Activated CD4-positive, alpha-beta T cell treated with anti-CD3 and anti-CD28 coated beads for 36 hours (primary cell): ENCODE measurements around the gene UPF3A. TPM values are rescaled to one million over a fixed set of nuclear protein-coding genes. Genes with fewer than 3 reads are reported as not detected.
"Not testable (repeated sequence)": the region's sequence is repeated elsewhere in the genome, so short reads cannot be mapped to it uniquely, and the experiment has no call there.

Experiments used
- ATAC-seq: fragments of 200-7000 bp; cut with Tn5 transposase; one replicate; pipeline ENCODE4 v1.10.0; 2021; ENCODE audit warnings: mild to moderate bottlenecking, moderate library complexity
- CTCF ChIA-PET: fragments of 350-600 bp; sonication (Branson Sonifier 250); formaldehyde crosslinking; loops from one replicate; lab custom pipeline; 2021; ENCODE audit warnings: antibody characterized with exemption; lab: Charles Lee
- POLR2A ChIA-PET: fragments of 350-600 bp; sonication (Branson Sonifier 250); formaldehyde crosslinking; loops from one replicate; lab custom pipeline; 2021; ENCODE audit warnings: antibody characterized with exemption, inconsistent platforms; lab: Charles Lee
- DNase-seq: peaks from one replicate; pipeline ENCODE4 v3.0.0-alpha.2; 2020
- H3K27ac Mint-ChIP-seq: one replicate; pipeline ENCODE4 v1.8.0; 2021; ENCODE audit warnings: mixed read lengths
- H3K27me3 Mint-ChIP-seq: one replicate; pipeline ENCODE4 v1.8.0; 2021; ENCODE audit warnings: mixed read lengths
- H3K36me3 Mint-ChIP-seq: one replicate; pipeline ENCODE4 v1.8.0; 2021; ENCODE audit warnings: low read depth, mixed read lengths
- H3K4me1 Mint-ChIP-seq: one replicate; pipeline ENCODE4 v1.8.0; 2021; ENCODE audit warnings: mixed read lengths
- H3K4me3 Mint-ChIP-seq: one replicate; pipeline ENCODE4 v1.8.0; 2021; ENCODE audit warnings: mild to moderate bottlenecking, moderate library complexity, mixed read lengths
- H3K9me3 Mint-ChIP-seq: one replicate; pipeline ENCODE4 v1.8.0; 2021; ENCODE audit warnings: low read depth, mixed read lengths
- intact Hi-C, 2 experiments: fragments of 100-400 bp; cut with DNase I in 1 of 2; cut with micrococcal nuclease in 1 of 2; formaldehyde crosslinking; loops; one replicate each; pipeline versions ENCODE4 v1.14.2 to v1.15.1; 2022 to 2024; cut with DNase I, micrococcal nuclease
- total RNA-seq, 2 experiments: library from RNA; stranded (reverse); gene quantifications; one replicate each; pipeline ENCODE4 v1.2.3, GENCODE V29; 2021

The UPF3A gene
- total RNA-seq, 2 experiments from 2014 or later, result 41.1 to 43.3 TPM

DNA sequence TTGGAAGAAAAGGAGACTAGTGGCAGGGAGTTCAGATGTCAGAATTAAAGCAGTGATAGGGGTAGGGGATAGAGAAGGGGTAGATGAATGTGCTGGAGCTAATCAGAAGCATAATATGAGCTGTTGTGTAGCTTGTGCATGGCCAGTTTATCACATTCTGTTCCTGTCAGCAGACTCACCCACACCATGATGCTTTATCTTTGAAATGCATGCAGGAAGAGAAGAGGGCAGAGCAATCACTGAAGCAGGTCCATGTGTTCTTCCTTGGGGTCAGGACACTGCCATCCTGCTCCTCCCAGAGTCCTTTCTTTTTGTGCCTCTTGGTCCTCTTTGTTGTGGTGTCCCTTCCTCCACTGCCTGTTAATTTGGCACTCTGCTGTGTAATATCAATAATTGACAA lies 38.7 kb downstream of the UPF3A start:
- Mint-ChIP-seq H3K27me3 (no peaks in the 10 kb centered on the region), H3K9me3 (no peaks in the 10 kb centered on the region), H3K4me3 (no peak overlapping the region), H3K27ac (peak overlapping the region; percentile 33), H3K36me3 (peaks cover 73% of the 10 kb centered on the region), H3K4me1 (peaks cover 64% of the 10 kb centered on the region)
- CTCF ChIA-PET, result interaction anchor here (1.6 kb wide), 1 partner anchor 22 kb away, joined by 5 read pairs; no protein-coding TSS in a partner anchor
- intact Hi-C loops, result no loop called here
- POLR2A ChIA-PET, result no interaction called here
- ATAC-seq, result no peak
- no peak for DNase-seq

DNA sequence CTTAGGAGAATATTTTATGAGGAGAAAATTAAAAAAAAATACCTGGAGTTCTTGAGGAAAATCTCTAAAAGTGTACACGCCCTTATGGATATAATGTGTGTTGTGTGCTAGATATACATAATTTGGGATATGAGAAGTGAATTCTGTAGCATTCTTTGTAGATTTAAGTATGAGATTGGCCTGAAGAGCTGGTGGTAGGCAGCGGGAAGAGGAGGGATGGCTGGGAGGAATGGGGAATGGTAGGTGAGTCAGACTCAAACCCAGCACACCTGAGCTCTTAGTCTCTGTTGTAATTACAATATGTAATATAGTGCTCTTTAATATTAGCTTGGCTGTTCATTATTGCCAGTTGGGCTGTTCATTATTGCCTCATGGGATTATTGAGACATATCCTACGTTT lies 39.9 kb downstream of the UPF3A start:
- ATAC-seq, result no peak
- no peaks in the 10 kb centered on the region for H3K27me3 Mint-ChIP-seq
- H3K36me3 Mint-ChIP-seq, result peaks cover 78% of the 10 kb centered on the region
- H3K4me3 Mint-ChIP-seq, result no peak overlapping the region
- POLR2A ChIA-PET, result no interaction called here
- no peak for DNase-seq
- CTCF ChIA-PET, result no interaction called here
- no peaks in the 10 kb centered on the region for H3K9me3 Mint-ChIP-seq
- H3K4me1 Mint-ChIP-seq, result peaks cover 69% of the 10 kb centered on the region
- intact Hi-C loops, result no loop called here
- no peak overlapping the region for H3K27ac Mint-ChIP-seq

DNA sequence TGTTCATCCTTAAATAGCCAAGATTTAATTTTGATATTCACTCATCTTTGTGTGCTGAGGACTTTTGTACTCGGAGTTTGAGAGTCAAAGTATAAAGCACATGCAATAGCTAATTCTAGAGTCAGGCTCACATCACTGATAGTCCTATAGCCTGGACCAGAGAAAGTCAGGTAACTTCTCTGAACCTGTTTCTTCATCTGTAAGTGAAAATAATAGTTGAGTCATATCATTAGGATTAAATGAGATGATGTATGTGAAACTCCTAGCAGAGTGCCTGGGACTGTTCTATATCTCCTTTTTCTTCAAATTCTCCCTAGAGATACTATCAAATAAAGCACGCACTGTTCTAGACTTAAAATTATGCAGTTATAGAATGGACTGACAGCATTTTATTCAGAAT lies 41.9 kb downstream of the UPF3A start:
- Mint-ChIP-seq H3K27ac (no peak overlapping the region), H3K27me3 (no peaks in the 10 kb centered on the region), H3K4me1 (peaks cover 59% of the 10 kb centered on the region), H3K36me3 (peaks cover 79% of the 10 kb centered on the region), H3K4me3 (no peak overlapping the region), H3K9me3 (no peaks in the 10 kb centered on the region)
- ATAC-seq, result peak; percentile 48
- intact Hi-C loops, result no loop called here
- DNase-seq, result no peak
- CTCF ChIA-PET, result no interaction called here
- POLR2A ChIA-PET, result interaction anchor here (0.6 to 1.0 kb wide), 2 partner anchors 10 to 17 kb away, joined by 3 to 6 read pairs; no protein-coding TSS in a partner anchor

DNA sequence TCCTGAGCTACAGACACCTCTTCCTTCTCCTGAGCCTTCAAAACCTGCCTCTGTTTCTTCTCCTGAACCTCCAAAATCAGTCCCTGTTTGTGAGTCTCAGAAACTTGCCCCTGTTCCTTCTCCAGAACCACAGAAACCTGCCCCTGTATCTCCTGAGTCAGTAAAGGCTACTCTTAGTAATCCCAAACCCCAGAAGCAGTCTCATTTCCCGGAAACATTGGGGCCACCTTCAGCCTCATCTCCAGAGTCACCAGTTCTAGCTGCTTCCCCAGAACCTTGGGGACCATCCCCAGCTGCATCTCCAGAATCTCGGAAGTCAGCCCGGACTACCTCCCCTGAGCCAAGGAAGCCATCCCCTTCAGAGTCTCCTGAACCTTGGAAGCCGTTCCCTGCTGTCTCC lies 42.9 kb downstream of the UPF3A start:
- peak; percentile 30 for DNase-seq
- H3K27ac Mint-ChIP-seq, result peak overlapping the region; percentile 85
- ATAC-seq, result peak; percentile 40
- peaks cover 51% of the 10 kb centered on the region for H3K4me1 Mint-ChIP-seq
- no peaks in the 10 kb centered on the region for H3K27me3 Mint-ChIP-seq
- intact Hi-C loops, result no loop called here
- ChIA-PET CTCF (interaction anchor here (0.8 to 2.1 kb wide), 2 partner anchors 11 to 28 kb away, joined by 3 to 5 read pairs; no protein-coding TSS in a partner anchor), POLR2A (interaction anchor here (1.9 kb wide), 1 partner anchor 11 kb away, joined by 4 read pairs; no protein-coding TSS in a partner anchor)
- H3K9me3 Mint-ChIP-seq, result no peaks in the 10 kb centered on the region
- peaks cover 76% of the 10 kb centered on the region for H3K36me3 Mint-ChIP-seq
- H3K4me3 Mint-ChIP-seq, result peak overlapping the region; percentile 20

DNA sequence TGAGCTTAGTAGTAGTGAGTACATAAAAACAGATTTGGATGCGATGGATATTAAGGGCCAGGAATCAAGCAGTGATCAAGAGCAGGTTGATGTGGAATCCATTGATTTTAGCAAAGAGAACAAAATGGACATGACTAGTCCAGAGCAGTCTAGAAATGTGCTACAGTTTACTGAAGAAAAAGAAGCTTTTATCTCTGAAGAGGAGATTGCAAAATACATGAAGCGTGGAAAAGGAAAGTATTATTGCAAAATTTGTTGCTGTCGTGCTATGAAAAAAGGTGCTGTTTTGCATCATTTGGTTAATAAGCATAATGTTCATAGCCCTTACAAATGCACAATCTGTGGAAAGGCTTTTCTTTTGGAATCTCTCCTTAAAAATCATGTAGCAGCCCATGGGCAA lies 44.3 kb downstream of the UPF3A start:
- Mint-ChIP-seq H3K4me3 (no peak overlapping the region), H3K9me3 (no peaks in the 10 kb centered on the region), H3K27me3 (no peaks in the 10 kb centered on the region), H3K27ac (peak overlapping the region; percentile 21), H3K36me3 (peaks cover 64% of the 10 kb centered on the region), H3K4me1 (peaks cover 39% of the 10 kb centered on the region)
- ATAC-seq (no peak), DNase-seq (no peak)
- CTCF ChIA-PET, result interaction anchor here (1.2 to 2.1 kb wide), 2 partner anchors 10 to 13 kb away, joined by 3 to 5 read pairs; no protein-coding TSS in a partner anchor
- POLR2A ChIA-PET, result interaction anchor here (1.9 kb wide), 1 partner anchor 12 kb away, joined by 4 read pairs; no protein-coding TSS in a partner anchor
- intact Hi-C loops, result no loop called here

DNA sequence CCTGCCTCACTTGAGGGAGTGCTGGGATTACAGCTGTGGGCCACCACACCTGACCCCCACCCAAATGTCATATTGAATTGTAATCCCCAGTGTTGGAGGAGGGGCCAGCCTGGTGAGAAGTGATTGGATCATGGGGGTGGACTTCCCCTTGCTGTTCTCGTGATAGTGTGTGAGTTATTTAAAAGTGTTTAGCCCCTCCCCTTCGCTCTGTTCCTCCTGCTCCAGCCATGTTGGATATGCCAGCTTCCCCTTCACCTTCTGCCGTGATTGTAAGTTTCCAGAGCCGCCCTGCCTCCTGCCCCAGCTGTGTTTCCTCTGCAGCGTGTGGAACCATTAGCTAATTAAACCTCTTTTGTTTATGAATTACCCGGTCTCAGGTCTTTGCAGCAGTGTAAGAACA lies 46.6 kb downstream of the UPF3A start:
- Mint-ChIP-seq H3K36me3 (peaks cover 47% of the 10 kb centered on the region), H3K4me1 (peaks cover 32% of the 10 kb centered on the region), H3K27ac (peak overlapping the region; percentile 51), H3K27me3 (no peaks in the 10 kb centered on the region), H3K4me3 (no peak overlapping the region), H3K9me3 (no peaks in the 10 kb centered on the region)
- CTCF ChIA-PET, result interaction anchor here (0.8 to 1.2 kb wide), 3 partner anchors 9 to 20 kb away, joined by 3 to 5 read pairs (median 3); no protein-coding TSS in a partner anchor
- POLR2A ChIA-PET, result no interaction called here
- ATAC-seq, result no peak
- DNase-seq, result no peak
- intact Hi-C loops, result no loop called here

DNA sequence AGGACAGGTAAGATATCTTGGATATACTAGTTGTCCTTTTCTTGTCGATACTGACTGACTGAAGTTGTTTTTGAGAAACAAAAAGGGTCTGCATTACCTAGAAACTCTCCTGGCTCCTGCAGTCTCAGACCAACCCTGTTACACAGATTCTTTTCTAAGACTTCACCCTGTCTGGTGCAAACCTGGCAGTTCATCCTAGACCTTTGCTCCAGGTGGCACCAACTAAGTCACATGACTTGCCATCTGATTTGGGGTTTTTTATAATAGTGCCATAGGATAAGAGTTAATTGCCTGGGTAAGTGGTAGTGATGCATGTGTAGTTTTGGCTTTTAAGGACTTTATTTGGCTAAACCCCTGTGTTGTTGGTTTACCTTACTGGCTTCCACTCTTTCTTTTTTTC lies 47.2 kb downstream of the UPF3A start:
- H3K4me3 Mint-ChIP-seq, result no peak overlapping the region
- no peak overlapping the region for H3K27ac Mint-ChIP-seq
- ChIA-PET POLR2A (no interaction called here), CTCF (interaction anchor here (1.2 kb wide), 1 partner anchor 10 kb away, joined by 5 read pairs; no protein-coding TSS in a partner anchor)
- H3K9me3 Mint-ChIP-seq, result no peaks in the 10 kb centered on the region
- peaks cover 42% of the 10 kb centered on the region for H3K36me3 Mint-ChIP-seq
- no peak for ATAC-seq
- intact Hi-C loops, result no loop called here
- peaks cover 29% of the 10 kb centered on the region for H3K4me1 Mint-ChIP-seq
- DNase-seq, result no peak
- H3K27me3 Mint-ChIP-seq, result no peaks in the 10 kb centered on the region

- peaks cover 27% of the 10 kb centered on the region for H3K36me3 Mint-ChIP-seq
- DNase-seq (no peak), ATAC-seq (no peak)
- H3K9me3 Mint-ChIP-seq, result no peaks in the 10 kb centered on the region
- intact Hi-C loops, result no loop called here
- peaks cover 20% of the 10 kb centered on the region for H3K4me1 Mint-ChIP-seq
- ChIA-PET POLR2A (no interaction called here), CTCF (no interaction called here)
- H3K4me3 Mint-ChIP-seq, result no peak overlapping the region
- no peak overlapping the region for H3K27ac Mint-ChIP-seq
- H3K27me3 Mint-ChIP-seq, result no peaks in the 10 kb centered on the region
These were observed 48.7 kb downstream of the UPF3A start for GRCh38 chr13:114330086-114330485.

DNA sequence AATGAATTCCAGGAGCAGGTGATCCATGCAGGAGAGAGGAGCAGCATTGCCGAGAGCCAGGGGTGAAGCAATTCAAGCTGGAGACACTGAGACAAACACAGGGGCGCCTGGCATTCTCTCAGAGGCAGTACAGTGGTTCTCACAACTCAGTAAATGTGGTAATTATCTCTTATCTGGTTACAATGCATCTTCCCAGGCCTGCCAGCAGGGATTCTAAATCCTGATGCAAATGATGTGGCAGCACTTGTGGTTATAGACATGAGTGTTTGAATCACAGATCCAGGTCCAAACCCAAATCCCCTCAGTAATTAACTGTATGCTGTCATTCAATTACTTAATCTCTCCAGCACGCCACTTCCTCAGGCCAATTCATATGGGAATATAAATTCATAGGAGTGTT lies 52.5 kb downstream of the UPF3A start:
- H3K27ac Mint-ChIP-seq, H3K4me3 Mint-ChIP-seq, DNase-seq, intact Hi-C loops, H3K4me1 Mint-ChIP-seq, ATAC-seq, CTCF ChIA-PET, H3K9me3 Mint-ChIP-seq, H3K27me3 Mint-ChIP-seq, H3K36me3 Mint-ChIP-seq: not testable (repeated sequence)
- POLR2A ChIA-PET, result interaction anchor here (0.8 kb wide), 1 partner anchor 18 kb away, joined by 3 read pairs; no protein-coding TSS in a partner anchor

- DNase-seq, result no peak
- POLR2A ChIA-PET, result interaction anchor here (0.8 kb wide), 1 partner anchor 19 kb away, joined by 3 read pairs; no protein-coding TSS in a partner anchor
- intact Hi-C loops, result no loop called here
- Mint-ChIP-seq H3K9me3 (no peaks in the 10 kb centered on the region), H3K27ac (no peak overlapping the region), H3K36me3 (peaks cover 2% of the 10 kb centered on the region), H3K27me3 (no peaks in the 10 kb centered on the region), H3K4me3 (no peak overlapping the region), H3K4me1 (peaks cover 5% of the 10 kb centered on the region)
- CTCF ChIA-PET, result no interaction called here
- no peak for ATAC-seq
These were observed 53.1 kb downstream of the UPF3A start for GRCh38 chr13:114334305-114335053.

GRCh38 chr13:114336457-114336856 lies 55.1 kb downstream of the UPF3A start:
- H3K27me3 Mint-ChIP-seq, H3K27ac Mint-ChIP-seq, DNase-seq, ATAC-seq, POLR2A ChIA-PET, H3K36me3 Mint-ChIP-seq, H3K4me3 Mint-ChIP-seq, CTCF ChIA-PET, H3K9me3 Mint-ChIP-seq, intact Hi-C loops: not testable (repeated sequence)
- peaks cover 13% of the 10 kb centered on the region for H3K4me1 Mint-ChIP-seq

GRCh38 chr13:114338959-114339358 lies 57.6 kb downstream of the UPF3A start:
- ATAC-seq (no peak), DNase-seq (no peak)
- intact Hi-C loops, result no loop called here
- POLR2A ChIA-PET, result no interaction called here
- Mint-ChIP-seq H3K9me3 (no peaks in the 10 kb centered on the region), H3K27ac (no peak overlapping the region), H3K4me1 (peaks cover 12% of the 10 kb centered on the region), H3K4me3 (no peak overlapping the region), H3K36me3 (no peaks in the 10 kb centered on the region), H3K27me3 (no peaks in the 10 kb centered on the region)
- CTCF ChIA-PET, result interaction anchor here (1.1 to 1.7 kb wide), 2 partner anchors 20 to 113 kb away, joined by 3 read pairs; no protein-coding TSS in a partner anchor
